HPDE6-E6E7 (cell line): ENCODE measurements around the gene ST7.

Experiments
- DNase-seq: peaks from one replicate; pipeline ENCODE4 v3.0.0; 2011; ENCODE audit warnings: missing footprints; ENCODE audit errors: extremely low spot score

Gene ST7

GRCh38 chr7:117066668-117067067 lies 113.4 kb downstream of the ST7 start:
- DNase-seq = no peak

DNA sequence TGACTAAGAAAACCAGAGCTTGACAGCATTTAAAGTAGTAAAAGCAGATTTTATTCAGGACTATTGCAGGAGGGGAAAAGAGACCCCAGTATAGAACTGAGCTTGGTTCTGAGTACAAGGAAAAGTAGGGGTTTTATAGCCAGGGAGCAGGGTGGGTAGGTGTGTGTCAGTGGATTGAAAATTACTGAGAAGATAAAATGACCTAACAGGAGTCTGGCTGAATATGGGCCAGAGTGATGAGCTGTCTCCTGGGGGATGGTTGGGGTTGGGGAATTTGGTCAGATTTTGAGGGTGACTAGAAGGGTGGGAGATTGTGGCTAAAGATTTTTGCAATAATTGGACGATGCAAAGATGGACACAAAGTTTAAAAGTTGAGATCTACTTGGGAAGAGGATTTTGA lies 114.0 kb downstream of the ST7 start:
- no peak for DNase-seq

DNA sequence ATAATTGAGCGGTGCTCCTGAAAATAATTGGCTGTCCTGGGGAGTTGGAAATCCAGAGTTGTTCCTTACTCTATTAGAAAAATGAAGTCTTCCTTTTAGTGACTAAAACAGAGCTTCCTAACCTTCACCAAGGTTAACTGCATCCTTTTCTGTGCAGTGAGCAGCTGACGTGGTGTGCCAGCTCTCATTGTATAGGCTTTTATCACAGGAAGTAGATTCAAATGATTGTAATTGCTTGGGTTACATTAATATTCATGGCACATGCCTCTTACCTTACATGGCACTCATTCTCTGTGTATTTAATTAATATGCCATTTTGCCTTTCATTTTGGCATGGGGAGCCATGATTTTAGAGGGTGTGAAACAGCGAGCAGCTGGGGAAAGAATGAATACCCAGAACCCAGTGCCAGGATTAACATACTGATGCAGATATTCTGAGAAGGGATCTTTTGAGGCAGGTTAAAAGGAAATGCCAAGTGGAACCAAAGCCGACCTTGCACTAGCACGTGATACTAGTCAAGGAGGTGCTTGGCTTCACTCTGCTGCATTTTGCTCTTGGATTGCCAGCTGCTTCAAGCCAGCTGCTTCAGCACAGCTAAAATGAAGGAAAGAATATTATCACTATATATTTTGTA lies 115.3 kb downstream of the ST7 start:
- DNase-seq = no peak

GRCh38 chr7:117069379-117069778 lies 116.1 kb downstream of the ST7 start:
- DNase-seq = no peak

DNA sequence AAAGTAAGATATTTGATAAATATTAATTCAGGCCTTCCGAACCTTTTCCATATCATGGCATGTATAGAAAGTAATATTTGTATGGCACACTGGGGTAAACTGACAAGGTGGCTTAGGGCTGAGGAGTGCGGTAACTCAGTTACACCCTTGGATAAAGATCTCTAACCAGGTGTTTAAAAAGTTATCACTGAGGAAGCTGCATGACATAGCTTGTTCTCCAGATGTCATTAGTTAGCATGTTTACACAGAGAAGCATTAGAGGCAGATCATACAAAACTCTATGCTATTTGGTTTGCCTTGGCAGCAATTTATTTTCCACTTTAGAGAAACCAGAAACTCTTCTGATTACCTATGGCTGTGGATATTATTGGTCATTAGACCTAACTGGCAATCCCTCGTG lies 118.2 kb downstream of the ST7 start:
- DNase-seq = no peak

DNA sequence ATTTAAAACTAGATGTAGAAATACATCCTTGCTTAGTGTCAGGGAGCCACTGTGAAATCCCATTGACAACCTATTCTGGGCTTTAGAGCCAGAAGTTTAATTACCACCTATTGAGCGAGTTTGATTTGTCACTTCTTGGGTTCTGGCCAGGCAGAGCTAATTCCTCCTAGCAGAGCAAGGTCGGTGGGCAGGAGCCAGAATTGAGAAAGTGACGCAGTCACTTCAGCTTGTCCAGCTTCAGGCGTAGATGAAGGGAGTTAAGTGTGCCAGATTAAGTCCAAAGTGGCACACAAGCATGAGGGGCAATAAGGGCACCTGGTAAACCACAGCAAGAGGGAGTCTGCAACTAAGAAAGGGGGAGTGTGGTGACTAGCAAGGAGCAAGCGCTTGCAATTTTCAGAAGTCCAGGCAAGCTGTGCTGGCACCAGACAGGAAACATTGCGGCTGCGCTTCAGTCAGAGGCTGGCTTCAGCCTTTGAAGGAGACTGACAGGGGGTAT lies 119.4 kb downstream of the ST7 start:
- no peak for DNase-seq

GRCh38 chr7:117074378-117074777 lies 121.1 kb downstream of the ST7 start:
- DNase-seq = no peak

DNA sequence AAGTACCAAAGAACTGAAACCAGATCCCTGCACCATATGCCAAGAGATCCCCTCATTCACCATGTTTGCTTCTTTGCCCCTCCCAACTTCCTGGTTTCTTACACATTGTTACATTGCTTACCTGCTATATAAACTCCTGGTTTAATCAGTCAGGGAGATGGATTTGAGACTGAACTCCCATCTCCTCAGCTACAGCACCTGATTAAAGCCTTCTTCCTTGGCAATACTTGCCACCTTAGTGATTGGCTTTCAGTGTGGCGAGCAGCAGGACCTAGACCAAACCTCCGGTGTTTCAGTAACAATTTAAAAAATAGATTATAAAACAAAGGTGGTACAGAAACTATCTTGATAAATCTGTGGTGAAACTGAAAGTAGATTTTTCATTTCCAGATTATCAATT lies 122.6 kb downstream of the ST7 start:
- no peak for DNase-seq

DNA sequence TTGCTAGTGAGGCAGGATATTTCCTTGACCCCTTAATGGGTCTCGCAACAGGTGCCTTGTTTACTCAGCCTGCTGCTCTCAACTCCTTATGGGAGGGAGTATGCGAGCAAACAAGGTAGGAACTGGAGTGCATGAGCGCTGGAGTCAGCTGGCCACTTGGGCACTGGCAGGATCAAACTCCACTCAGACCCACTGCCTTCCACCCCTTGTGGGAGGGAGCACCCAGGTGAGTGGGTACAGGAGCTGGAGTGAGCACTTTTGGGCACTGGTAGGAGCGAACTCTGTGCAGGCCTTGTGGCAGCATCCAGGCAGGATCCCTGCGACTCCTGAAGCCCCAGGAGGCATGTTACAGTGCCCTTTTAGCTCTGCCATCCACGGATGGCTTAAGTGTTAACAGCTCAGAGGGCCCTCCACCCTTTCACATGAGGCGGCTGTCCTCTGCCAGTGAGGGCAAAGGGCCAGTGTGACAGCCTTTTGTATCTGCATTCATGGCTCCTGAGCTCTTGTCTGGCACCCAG lies 123.2 kb downstream of the ST7 start:
- DNase-seq = no peak

- no peak for DNase-seq
These were observed 124.4 kb downstream of the ST7 start for GRCh38 chr7:117077658-117078057.

DNA sequence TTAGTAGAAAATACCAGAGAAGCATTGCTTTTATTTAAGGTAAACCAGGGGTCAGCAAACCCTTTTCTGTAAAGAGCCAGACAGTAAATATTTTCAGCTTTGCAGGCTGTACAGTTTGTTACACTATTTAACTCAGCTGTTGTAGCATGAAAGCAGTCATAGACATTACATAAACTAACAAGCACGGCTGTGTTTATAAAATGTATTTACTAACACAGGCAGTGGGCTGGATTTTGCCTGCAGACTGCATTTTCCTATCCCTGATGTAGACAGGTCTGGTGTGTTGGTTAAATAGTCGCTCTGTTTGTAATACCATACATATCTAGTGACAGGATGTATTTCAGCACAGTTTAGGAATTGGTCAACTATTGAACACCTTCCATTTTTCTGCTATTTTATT lies 129.3 kb downstream of the ST7 start:
- no peak for DNase-seq

DNA sequence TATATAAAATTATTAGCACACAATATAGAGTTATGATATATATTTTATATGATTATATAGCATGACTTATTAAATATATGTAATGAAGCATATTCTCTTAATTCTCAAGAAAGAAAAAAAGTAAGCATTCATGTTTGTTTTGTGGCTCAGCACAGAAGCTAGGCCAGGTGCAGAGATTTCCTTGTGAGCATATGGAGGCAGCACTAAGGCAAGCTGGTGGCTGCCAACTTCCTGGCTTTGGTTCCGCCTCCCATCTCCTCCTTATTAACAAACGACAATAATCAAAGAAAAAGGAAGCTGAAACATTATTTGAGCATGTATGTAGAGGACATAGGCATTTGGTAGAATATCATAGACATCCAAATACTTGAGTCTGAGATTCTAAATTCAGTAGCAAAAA lies 130.3 kb downstream of the ST7 start:
- no peak for DNase-seq

- peak; percentile 9 for DNase-seq
These were observed 131.0 kb downstream of the ST7 start for GRCh38 chr7:117084286-117084685.

GRCh38 chr7:117085275-117085674 lies 132.0 kb downstream of the ST7 start:
- no peak for DNase-seq

DNA sequence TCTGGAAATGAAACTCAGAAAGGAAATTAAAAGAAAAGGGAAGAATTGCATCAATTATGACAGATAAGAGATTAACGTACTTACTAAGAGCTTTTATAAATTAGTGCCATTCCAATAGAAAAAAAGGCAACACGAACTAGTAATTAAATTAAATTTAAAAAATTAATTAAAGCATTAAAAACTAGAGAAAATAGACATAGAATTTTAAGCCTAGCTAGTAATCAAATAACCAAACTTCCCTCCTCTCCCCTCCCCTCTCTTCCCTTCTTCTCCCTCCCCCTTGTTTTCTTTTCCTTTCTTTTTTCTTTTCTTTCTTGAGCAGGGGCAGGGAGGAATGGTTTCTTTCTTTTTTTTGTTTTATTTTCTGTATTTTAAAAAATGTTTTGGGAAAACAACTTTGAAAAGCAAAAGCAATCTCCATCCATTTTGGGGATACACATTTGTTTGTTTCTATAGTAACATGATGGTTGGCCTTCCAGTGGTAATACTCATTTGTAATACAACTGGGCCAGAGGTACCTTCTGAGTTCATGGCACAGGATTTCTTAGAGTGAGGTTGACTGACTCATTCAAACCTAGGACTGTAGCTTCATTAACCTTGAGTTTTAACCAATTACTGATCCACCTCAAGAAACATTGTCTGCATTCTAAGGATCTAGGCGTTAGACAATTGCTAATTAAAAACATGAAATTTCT lies 132.6 kb downstream of the ST7 start:
- no peak for DNase-seq

- no peak for DNase-seq
These were observed 133.5 kb downstream of the ST7 start for GRCh38 chr7:117086788-117087187.

GRCh38 chr7:117087639-117088396 lies 134.5 kb downstream of the ST7 start:
- DNase-seq = no peak

- DNase-seq = no peak
These were observed 135.4 kb downstream of the ST7 start for GRCh38 chr7:117088623-117089194.

- DNase-seq = no peak
These were observed 137.5 kb downstream of the ST7 start for GRCh38 chr7:117090791-117091190.

GRCh38 chr7:117091721-117092120 lies 138.4 kb downstream of the ST7 start:
- no peak for DNase-seq

DNA sequence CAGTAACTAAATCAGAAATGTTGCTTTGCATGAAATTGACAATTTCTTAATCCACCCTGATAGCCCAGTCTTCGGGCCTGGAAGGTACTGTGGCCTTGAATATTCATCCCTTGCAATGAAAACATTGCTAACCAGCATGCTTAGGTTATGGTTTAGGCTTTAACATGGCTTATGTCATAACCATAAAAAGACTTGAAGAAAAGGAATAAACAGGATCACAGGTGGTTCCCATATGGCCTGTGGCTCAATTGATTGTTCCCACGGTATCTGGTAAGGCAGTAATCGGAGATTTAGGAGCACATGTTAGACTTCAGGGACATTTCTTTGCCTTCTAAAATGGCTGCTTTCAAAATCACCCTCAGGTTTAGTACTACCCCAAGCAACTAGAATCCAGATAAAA lies 139.5 kb downstream of the ST7 start:
- DNase-seq = no peak

- no peak for DNase-seq
These were observed 141.2 kb downstream of the ST7 start for GRCh38 chr7:117094457-117094856.
